PC-3 (cell line): Measurements from ENCODE around the gene GLS. TPM values are rescaled to one million over a fixed set of nuclear protein-coding genes. Genes with fewer than 3 reads are reported as not detected.

Experiments used
- ATAC-seq: fragments of 200-7000 bp; cut with Tn5 transposase; 2 replicates; pipeline ENCODE4 v1.9.1; 2020; ENCODE audit warnings: mild to moderate bottlenecking, moderate library complexity
- BruUV-seq: library from RNA; stranded (reverse); fragments of 400-500 nt; replicated peaks from 2 replicates; lab custom pipeline; 2021; lab: Mats Ljungman, UMichigan
- CTCF ChIA-PET: fragments of 300-600 bp; sonication (Branson Sonifier 250); formaldehyde crosslinking; loops from one replicate; lab custom pipeline; 2022; ENCODE audit warnings: antibody characterized with exemption; lab: Charles Lee
- POLR2A ChIA-PET: fragments of 300-600 bp; sonication (Branson Sonifier 250); formaldehyde crosslinking; loops from one replicate; lab custom pipeline; 2022; ENCODE audit warnings: antibody characterized with exemption; ENCODE audit not compliant: unreplicated experiment; lab: Charles Lee
- DNase-seq: peaks from one replicate; pipeline ENCODE4 v3.0.0-alpha.2; 2015
- H2AFZ ChIP-seq: fragments of 300-600 bp; sonication (generic); 2 replicates; pipeline ENCODE4 v1.6.0; 2016; ENCODE audit warnings: antibody characterized with exemption, low read length
- H3F3A ChIP-seq: fragments of 300-600 bp; sonication (generic); one replicate; pipeline ENCODE4 v1.6.0; 2017; ENCODE audit warnings: antibody characterized with exemption, low read length, control low read depth, mild to moderate bottlenecking; ENCODE audit not compliant: unreplicated experiment
- H3K27ac ChIP-seq: fragments of 300-600 bp; sonication (generic); 2 replicates; pipeline ENCODE4 v1.5.1; 2016; ENCODE audit warnings: mild to moderate bottlenecking, low read length
- H3K27me3 ChIP-seq: fragments of 300-600 bp; sonication (generic); 2 replicates; pipeline ENCODE4 v1.6.1; 2016; ENCODE audit warnings: low read length, mixed read lengths
- H3K36me3 ChIP-seq: fragments of 300-600 bp; sonication (generic); 2 replicates; pipeline ENCODE4 v1.6.1; 2016; ENCODE audit warnings: low read depth, mixed run types, low read length, mixed read lengths
- H3K4me1 ChIP-seq: fragments of 300-600 bp; sonication (generic); 2 replicates; pipeline ENCODE4 v1.5.1; 2016; ENCODE audit warnings: low read length; ENCODE audit not compliant: insufficient read depth
- H3K4me2 ChIP-seq: fragments of 300-600 bp; sonication (generic); 2 replicates; pipeline ENCODE4 v1.6.0; 2016; ENCODE audit warnings: low read length
- H3K4me3 ChIP-seq: fragments of 300-600 bp; sonication (generic); 2 replicates; pipeline ENCODE4 v1.5.1; 2016; ENCODE audit warnings: mild to moderate bottlenecking, low read length, mixed read lengths
- H3K79me2 ChIP-seq: fragments of 300-600 bp; sonication (generic); 2 replicates; pipeline ENCODE4 v1.6.1; 2017; ENCODE audit warnings: low read length, mixed read lengths
- H3K9ac ChIP-seq: fragments of 300-600 bp; sonication (generic); 2 replicates; pipeline ENCODE4 v1.6.0; 2016; ENCODE audit warnings: mild to moderate bottlenecking, low read length
- H3K9me2 ChIP-seq: fragments of 300-600 bp; sonication (generic); replicated peaks from 2 replicates; pipeline ENCODE4 v1.6.1; 2016; ENCODE audit warnings: mixed run types, low read length, mixed read lengths
- H3K9me3 ChIP-seq: fragments of 300-600 bp; sonication (generic); 2 replicates; pipeline ENCODE4 v1.6.1; 2016; ENCODE audit warnings: low read length, mixed read lengths
- H4K20me1 ChIP-seq: fragments of 300-600 bp; sonication (generic); 2 replicates; pipeline ENCODE4 v1.6.1; 2016; ENCODE audit warnings: low read length, mixed read lengths
- EZH2 ChIP-seq: fragments of 300-600 bp; sonication (generic); IDR thresholded peaks from one replicate; pipeline ENCODE4 v1.6.1; 2017; ENCODE audit warnings: antibody characterized with exemption, mild to moderate bottlenecking, low read length; ENCODE audit not compliant: unreplicated experiment
- EZH2phosphoT487 ChIP-seq: fragments of 300-600 bp; sonication (generic); IDR thresholded peaks from 2 replicates; pipeline ENCODE4 v1.6.1; 2018; ENCODE audit warnings: mild to moderate bottlenecking, antibody characterized with exemption, low read length, borderline replicate concordance
- intact Hi-C: fragments of 100-400 bp; cut with micrococcal nuclease; formaldehyde crosslinking; loops from 2 replicates; pipeline ENCODE4 v1.9.0; 2023
- total RNA-seq: library from RNA; depleted of rRNA; stranded (reverse); fragments of >200 nt; gene quantifications from 2 replicates; pipeline ENCODE4 v1.2.3, GENCODE V29; 2014
- TF ChIP-seq, protein P1 (sequence below): fragments of 300-600 bp; sonication (generic); conservative IDR thresholded peaks from 2 replicates; pipeline ENCODE4 v1.5.1; 2017; ENCODE audit warnings: antibody characterized with exemption, low read depth, mild to moderate bottlenecking, low read length

GLS gene
- total RNA-seq, 1 experiment from 2014 or later: 67.4 TPM

- intact Hi-C loops: loop anchor here (2.0 to 5.0 kb wide), 2 partner anchors 37 to 130 kb away; partner anchors contain the start of gene STAT1
- H3F3A ChIP-seq: no peaks in the 10 kb centered on the region
- ChIA-PET CTCF (no interaction called here), POLR2A (interaction anchor here (0.6 to 0.7 kb wide), 2 partner anchors 22 to 23 kb away, joined by 3 to 4 read pairs; no protein-coding TSS in a partner anchor)
- peaks cover 40% of the 10 kb centered on the region for H4K20me1 ChIP-seq
- no peak overlapping the region for H2AFZ ChIP-seq
- H3K9me2 ChIP-seq: no peaks in the 10 kb centered on the region
- peaks cover 29% of the 10 kb centered on the region for H3K4me1 ChIP-seq
- peak; percentile 77 for DNase-seq
- peak overlapping the region; percentile 80 for H3K4me3 ChIP-seq
- peaks cover 62% of the 10 kb centered on the region for H3K79me2 ChIP-seq
- H3K36me3 ChIP-seq: peaks cover 8% of the 10 kb centered on the region; the same call in 1 of the 2 replicates
- H3K9me3 ChIP-seq: no peaks in the 10 kb centered on the region
- ATAC-seq: peak; percentile 21
- H3K9ac ChIP-seq: peak overlapping the region; percentile 86
- TF ChIP-seq EZH2 (no peak), EZH2phosphoT487 (no peak)
- TF ChIP-seq, protein P1, sequence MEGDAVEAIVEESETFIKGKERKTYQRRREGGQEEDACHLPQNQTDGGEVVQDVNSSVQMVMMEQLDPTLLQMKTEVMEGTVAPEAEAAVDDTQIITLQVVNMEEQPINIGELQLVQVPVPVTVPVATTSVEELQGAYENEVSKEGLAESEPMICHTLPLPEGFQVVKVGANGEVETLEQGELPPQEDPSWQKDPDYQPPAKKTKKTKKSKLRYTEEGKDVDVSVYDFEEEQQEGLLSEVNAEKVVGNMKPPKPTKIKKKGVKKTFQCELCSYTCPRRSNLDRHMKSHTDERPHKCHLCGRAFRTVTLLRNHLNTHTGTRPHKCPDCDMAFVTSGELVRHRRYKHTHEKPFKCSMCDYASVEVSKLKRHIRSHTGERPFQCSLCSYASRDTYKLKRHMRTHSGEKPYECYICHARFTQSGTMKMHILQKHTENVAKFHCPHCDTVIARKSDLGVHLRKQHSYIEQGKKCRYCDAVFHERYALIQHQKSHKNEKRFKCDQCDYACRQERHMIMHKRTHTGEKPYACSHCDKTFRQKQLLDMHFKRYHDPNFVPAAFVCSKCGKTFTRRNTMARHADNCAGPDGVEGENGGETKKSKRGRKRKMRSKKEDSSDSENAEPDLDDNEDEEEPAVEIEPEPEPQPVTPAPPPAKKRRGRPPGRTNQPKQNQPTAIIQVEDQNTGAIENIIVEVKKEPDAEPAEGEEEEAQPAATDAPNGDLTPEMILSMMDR: no peak
- H3K27ac ChIP-seq: peak overlapping the region; percentile 63
- peak overlapping the region; percentile 88 for H3K4me2 ChIP-seq
- no peaks in the 10 kb centered on the region for H3K27me3 ChIP-seq
- no TSS peak for BruUV-seq
Observed at GRCh38 chr2:190881598-190882410, 1.2 kb downstream of the GLS start.

GRCh38 chr2:190882411-190882766 is 1.8 kb downstream of the GLS start:
- CTCF ChIA-PET: interaction anchor here (0.7 kb wide), 1 partner anchor 44 kb away, joined by 4 read pairs; no protein-coding TSS in a partner anchor
- peaks cover 8% of the 10 kb centered on the region; the same call in 1 of the 2 replicates for H3K36me3 ChIP-seq
- TF ChIP-seq EZH2 (no peak), EZH2phosphoT487 (no peak)
- TF ChIP-seq, protein P1: no peak
- H3K4me3 ChIP-seq: peak overlapping the region; percentile 80
- peaks cover 46% of the 10 kb centered on the region for H4K20me1 ChIP-seq
- BruUV-seq: TSS peak; percentile 45
- ATAC-seq: no peak
- H3K4me2 ChIP-seq: peak overlapping the region; percentile 88
- no peak for DNase-seq
- intact Hi-C loops: loop anchor here (5.0 kb wide), 1 partner anchor 130 kb away; the partner anchor contains the start of gene STAT1
- no peaks in the 10 kb centered on the region for H3K9me3 ChIP-seq
- POLR2A ChIA-PET: interaction anchor here (0.6 to 0.7 kb wide), 2 partner anchors 23 to 24 kb away, joined by 3 to 4 read pairs; no protein-coding TSS in a partner anchor
- no peak overlapping the region for H2AFZ ChIP-seq
- no peaks in the 10 kb centered on the region for H3F3A ChIP-seq
- H3K9me2 ChIP-seq: no peaks in the 10 kb centered on the region
- H3K4me1 ChIP-seq: peaks cover 35% of the 10 kb centered on the region
- peaks cover 68% of the 10 kb centered on the region for H3K79me2 ChIP-seq
- H3K27me3 ChIP-seq: no peaks in the 10 kb centered on the region
- H3K9ac ChIP-seq: peak overlapping the region; percentile 86
- peak overlapping the region; percentile 11 for H3K27ac ChIP-seq
